SJCRH30 (cell line): ENCODE data around the gene PRKAR1A. TPM values are rescaled to one million over a fixed set of nuclear protein-coding genes. Genes with fewer than 3 reads are reported as not detected.
A peak's percentile ranks its signal among the peaks of the same experiment; 100 is the strongest.

Experiments
- DNase-seq, 2 experiments: peaks; one replicate each; pipeline ENCODE4 v3.0.0-alpha.2; 2015 to 2020
- H3K27ac ChIP-seq: fragments of 250-450 bp; sonication (Bioruptor Pico); 2 replicates; pipeline ENCODE4 v1.5.1; 2020; ENCODE audit warnings: mild to moderate bottlenecking, moderate library complexity
- H3K27me3 ChIP-seq: fragments of 250-450 bp; sonication (Bioruptor Pico); 2 replicates; pipeline ENCODE4 v1.5.1; 2020; ENCODE audit warnings: mild to moderate bottlenecking, moderate library complexity
- H3K36me3 ChIP-seq: fragments of 250-450 bp; sonication (Bioruptor Pico); 2 replicates; pipeline ENCODE4 v1.5.1; 2020; ENCODE audit warnings: mild to moderate bottlenecking, moderate library complexity
- H3K4me1 ChIP-seq: fragments of 250-450 bp; sonication (Bioruptor Pico); 2 replicates; pipeline ENCODE4 v1.5.1; 2020; ENCODE audit warnings: mild to moderate bottlenecking, moderate library complexity
- H3K4me3 ChIP-seq: fragments of 250-450 bp; sonication (Bioruptor Pico); 2 replicates; pipeline ENCODE4 v1.5.1; 2020; ENCODE audit warnings: mild to moderate bottlenecking, moderate library complexity
- H3K9me3 ChIP-seq: fragments of 250-450 bp; sonication (Bioruptor Pico); replicated peaks from 2 replicates; pipeline ENCODE4 v1.5.1; 2020; ENCODE audit warnings: mild to moderate bottlenecking, moderate library complexity
- total RNA-seq: library from RNA; depleted of rRNA; stranded (reverse); fragments of >200 nt; shearing (Covaris generic); gene quantifications from 2 replicates; pipeline ENCODE4 v1.2.3, GENCODE V29; 2014

The PRKAR1A gene
- total RNA-seq, 1 experiment from 2014 or later, result 454 TPM

DNA sequence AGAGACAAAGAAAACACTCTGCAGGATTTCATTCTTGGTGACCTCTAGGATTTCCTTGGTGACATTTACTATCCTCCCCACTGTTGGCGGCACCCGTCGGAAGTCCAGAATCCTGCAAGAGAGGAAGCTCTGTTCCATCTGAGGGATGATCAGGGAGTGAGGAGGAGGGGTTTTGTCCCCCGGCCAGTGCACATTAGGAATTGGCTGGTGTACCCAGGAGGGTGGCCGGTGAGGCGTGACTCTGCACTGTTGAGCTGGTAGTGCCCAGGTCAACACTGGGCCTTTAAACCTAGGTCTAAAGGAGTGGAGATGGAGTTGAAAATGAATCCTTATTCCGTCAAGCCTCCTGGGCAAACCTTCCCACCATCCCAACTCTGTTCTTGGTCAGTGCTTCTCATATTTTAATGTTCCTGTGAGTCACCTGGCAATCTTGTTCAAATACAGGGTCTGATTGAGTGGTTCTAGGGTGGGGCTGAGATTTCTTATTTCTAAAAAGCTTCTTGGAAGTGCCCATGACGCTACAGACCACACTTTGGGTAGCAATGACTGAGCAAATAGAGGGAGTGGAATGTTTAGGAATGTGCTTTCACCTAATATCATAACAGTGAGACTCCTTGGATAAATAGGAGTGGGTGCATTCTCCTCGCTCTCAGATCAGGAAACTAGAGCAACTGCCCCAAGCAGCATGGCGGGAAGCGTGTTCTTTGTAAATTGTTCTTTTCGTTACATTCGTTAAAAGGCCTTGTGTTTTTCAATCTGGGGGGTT is 30.7 kb downstream of the PRKAR1A start:
- Histone ChIP-seq H3K27ac (no peak overlapping the region), H3K4me1 (peaks cover 12% of the 10 kb centered on the region), H3K27me3 (no peaks in the 10 kb centered on the region), H3K36me3 (peaks cover 21% of the 10 kb centered on the region), H3K9me3 (no peaks in the 10 kb centered on the region), H3K4me3 (no peak overlapping the region)
- no peak for DNase-seq

DNA sequence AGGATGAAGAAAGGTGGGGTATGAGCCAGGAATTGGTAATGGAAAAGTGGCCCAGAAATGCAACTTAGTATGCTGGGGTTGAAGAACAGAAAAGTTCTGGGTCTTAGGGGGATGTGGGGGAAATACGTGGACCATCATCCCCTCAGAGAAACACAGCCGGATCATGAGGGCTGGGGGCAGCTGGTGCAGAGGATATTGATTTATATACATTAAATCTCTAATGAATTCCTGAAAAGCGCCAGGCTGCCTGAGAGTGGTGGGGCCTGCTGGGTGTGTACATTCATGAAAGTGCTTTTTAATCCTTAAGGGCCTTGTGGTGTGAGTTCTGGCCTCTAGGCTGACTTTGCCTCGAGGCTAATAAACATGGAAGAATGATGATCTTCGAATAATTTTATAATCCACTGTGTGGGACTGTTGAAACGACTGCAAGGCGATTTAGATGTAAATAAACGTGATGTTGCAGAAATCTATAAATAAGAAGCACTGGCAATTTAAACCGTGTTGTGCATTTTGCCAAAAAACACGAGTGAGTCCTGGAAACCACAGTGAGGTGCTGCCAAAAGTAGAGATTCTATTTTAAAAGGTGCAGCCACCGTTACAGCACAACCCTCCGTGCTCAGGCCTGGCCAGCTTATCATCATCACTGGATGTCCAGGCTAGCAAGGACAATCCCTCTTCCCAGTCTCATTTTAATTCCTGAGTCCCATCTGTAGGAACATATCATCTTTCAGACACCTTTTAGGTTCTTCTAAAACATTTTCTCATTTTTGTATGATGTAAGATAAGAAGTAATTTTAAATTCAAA is 32.1 kb downstream of the PRKAR1A start:
- no peaks in the 10 kb centered on the region for H3K27me3 ChIP-seq
- peaks cover 12% of the 10 kb centered on the region for H3K4me1 ChIP-seq
- no peak overlapping the region for H3K4me3 ChIP-seq
- H3K9me3 ChIP-seq, result no peaks in the 10 kb centered on the region
- peak; percentile 32 to 42 for DNase-seq
- peaks cover 9% of the 10 kb centered on the region for H3K36me3 ChIP-seq
- no peak overlapping the region for H3K27ac ChIP-seq

DNA sequence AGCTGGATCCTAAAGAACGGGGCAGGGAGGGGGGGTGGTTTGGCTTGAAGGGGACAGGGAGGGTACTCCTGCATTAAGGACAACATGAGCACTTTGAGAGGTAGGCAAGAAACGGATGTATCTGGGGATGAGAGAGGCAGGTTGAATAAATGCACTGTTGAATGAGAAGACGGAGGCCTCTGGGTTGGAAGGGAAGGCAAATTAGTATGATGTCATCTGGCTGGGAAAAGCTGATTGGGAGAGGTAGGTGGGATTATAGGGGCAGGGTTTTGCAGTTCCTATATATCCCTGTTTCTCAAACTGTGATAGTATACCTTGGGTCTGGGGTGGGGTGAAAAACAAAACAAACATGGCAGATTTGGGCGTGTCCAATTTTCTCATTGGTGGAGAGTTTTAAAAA is 44.3 kb downstream of the PRKAR1A start:
- Histone ChIP-seq H3K4me3 (no peak overlapping the region), H3K36me3 (no peaks in the 10 kb centered on the region), H3K27me3 (no peaks in the 10 kb centered on the region), H3K27ac (no peak overlapping the region), H3K4me1 (no peaks in the 10 kb centered on the region; the same call in 1 of the 2 replicates), H3K9me3 (no peaks in the 10 kb centered on the region)
- no peak for DNase-seq

DNA sequence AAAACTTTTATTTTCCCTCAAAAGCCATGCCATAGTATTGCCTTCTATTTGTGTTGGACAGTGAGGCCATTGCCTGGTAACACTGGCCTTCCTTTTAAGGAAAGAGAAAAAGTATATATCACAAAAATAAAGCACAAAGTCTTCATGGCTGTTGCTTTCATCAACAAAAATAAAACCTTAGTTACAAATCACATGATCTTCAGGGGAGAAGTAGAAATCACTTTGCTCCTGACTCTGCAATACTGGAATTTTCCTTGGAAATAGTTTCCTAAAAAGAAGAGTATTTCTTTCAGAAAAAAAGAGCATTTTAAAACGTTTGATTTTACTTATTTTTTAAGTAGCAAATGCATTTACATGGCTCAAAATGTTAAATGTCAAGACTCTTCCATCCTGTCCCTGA is 47.1 kb downstream of the PRKAR1A start:
- H3K4me3 ChIP-seq, result no peak overlapping the region
- no peak for DNase-seq
- H3K9me3 ChIP-seq, result no peaks in the 10 kb centered on the region
- H3K4me1 ChIP-seq, result no peaks in the 10 kb centered on the region; the same call in 1 of the 2 replicates
- no peaks in the 10 kb centered on the region for H3K36me3 ChIP-seq
- no peak overlapping the region for H3K27ac ChIP-seq
- H3K27me3 ChIP-seq, result no peaks in the 10 kb centered on the region

DNA sequence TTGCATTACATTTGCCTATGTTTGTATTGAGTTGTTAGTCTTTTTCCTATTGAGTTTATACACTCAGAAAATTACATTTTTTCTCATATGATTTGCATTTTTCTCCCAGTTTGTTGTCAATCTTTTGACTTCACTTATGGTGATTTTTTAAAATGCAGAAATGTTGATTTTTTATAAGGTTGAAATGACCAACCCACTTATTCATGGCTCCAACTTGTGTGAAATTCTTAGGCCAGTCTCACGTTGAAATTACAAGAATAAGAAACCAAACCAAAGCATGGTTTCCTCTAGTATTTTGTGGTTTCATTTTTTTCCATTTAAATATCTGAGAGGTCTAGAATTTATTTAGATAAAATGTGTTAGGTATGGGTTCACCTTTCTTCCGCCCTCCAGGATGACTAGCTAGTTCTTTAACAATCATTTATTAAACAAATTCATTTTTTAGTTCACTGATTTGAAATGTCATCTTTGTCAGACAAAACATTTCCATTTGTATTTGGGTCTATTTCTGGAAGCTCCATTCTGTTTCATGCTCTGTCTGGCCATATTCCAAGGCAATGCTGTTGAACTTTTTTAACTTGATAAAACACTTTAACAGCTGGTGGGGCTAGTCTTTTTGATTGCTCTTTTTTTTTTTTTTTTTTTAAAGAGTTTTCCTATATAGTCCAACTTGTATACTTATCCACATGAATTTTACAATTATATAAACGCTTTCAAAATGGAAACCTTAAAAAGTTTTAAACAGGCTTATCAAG is 48.9 kb downstream of the PRKAR1A start:
- no peaks in the 10 kb centered on the region for H3K36me3 ChIP-seq
- H3K9me3 ChIP-seq, result no peaks in the 10 kb centered on the region
- H3K4me3 ChIP-seq, result no peak overlapping the region
- H3K27me3 ChIP-seq, result no peaks in the 10 kb centered on the region
- no peak for DNase-seq
- H3K4me1 ChIP-seq, result no peaks in the 10 kb centered on the region; the same call in 1 of the 2 replicates
- H3K27ac ChIP-seq, result no peak overlapping the region

DNA sequence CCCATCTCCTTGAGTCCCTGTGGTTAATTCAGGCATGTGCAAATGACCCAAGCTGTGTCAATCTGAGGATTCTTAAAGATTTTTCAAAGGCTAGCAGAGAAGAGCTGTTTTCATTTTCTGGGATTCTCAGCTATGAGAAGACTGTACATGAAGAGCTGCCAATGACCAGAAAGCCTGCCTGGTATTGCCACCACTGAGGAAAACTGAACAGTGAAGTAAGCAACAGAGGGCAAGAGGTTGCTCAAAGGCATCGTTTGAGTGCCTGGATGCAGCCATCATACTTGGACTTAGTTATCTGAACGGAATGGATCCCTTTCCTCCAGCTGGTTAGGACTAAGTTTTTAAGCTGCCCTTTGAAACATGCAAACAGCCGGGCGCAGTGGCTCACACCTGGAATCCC is 50.5 kb downstream of the PRKAR1A start:
- Histone ChIP-seq H3K9me3 (no peaks in the 10 kb centered on the region), H3K27ac (no peak overlapping the region), H3K36me3 (no peaks in the 10 kb centered on the region), H3K4me3 (no peak overlapping the region), H3K4me1 (no peaks in the 10 kb centered on the region; the same call in 1 of the 2 replicates), H3K27me3 (no peaks in the 10 kb centered on the region)
- no peak for DNase-seq

DNA sequence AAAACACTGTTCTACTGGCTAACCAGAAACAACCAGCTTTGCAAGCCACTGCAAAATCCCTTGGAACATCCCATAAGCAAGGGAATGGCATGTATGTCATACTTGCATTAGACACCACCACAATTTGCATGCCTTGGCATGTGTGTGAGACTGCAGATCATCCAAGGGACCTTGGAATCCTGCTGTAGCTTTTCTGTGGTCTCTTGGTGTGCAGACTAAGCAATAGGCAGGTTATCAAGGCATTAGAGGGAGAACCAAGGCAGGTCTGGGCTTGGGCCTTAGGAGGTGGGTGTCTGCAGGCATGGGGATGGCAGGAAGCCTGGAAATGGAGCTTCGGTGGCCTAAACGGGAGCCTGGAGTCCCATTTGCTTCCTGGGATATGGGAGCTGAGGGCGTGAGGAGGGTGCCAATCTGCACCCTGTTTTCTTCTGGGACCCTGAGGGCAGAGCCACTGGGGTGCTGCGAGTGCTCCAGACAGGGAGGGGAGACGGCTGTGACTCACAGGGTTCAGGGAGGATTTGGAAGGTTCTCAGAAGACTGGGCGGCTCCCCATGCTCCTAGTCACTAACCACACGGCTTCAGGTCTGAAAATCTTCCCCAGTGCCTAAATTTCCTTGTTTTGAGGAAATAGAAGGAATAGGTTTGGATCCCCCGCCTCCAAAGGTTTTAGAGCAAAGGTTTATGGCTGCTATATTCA is 52.3 kb downstream of the PRKAR1A start:
- no peaks in the 10 kb centered on the region for H3K9me3 ChIP-seq
- no peaks in the 10 kb centered on the region for H3K27me3 ChIP-seq
- no peaks in the 10 kb centered on the region for H3K36me3 ChIP-seq
- DNase-seq, result no peak
- no peak overlapping the region for H3K4me3 ChIP-seq
- no peaks in the 10 kb centered on the region; the same call in 1 of the 2 replicates for H3K4me1 ChIP-seq
- H3K27ac ChIP-seq, result no peak overlapping the region

DNA sequence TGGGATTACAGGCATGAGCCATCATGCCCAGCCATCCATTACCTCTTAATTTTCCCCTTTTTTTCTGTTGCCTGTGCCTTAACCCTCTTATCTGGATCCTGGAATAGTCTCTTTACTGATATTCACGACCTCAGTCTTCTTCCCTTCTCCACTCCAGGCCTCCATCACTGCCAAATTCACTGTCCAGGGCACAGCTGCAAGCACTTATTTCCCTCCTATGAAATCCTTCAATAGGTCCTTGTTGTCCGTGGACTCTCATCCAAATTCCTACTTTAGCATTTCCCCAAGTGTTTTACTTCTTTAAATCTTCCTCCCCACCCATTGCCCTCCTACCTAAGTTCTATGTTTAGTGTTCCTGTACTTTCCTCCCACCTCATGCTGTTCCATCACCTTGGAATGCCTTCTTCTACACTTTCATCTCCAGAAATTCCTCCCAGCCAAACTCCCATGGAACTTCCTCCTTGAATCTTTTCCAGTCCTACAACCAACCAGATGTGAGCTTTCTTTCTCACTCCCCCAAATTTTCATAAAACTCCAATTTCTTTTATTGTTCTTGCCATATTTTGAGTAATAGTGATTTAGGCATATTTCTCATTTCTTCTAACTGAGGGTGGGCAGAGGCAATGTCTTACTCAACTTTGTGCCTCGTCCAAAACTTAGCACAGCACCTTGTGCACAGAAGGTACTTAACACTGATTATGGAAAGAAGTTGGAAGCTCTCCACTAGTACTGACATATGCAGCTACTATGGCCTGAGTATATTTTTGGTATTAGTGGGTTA is 53.6 kb downstream of the PRKAR1A start:
- Histone ChIP-seq H3K9me3 (no peaks in the 10 kb centered on the region), H3K36me3 (no peaks in the 10 kb centered on the region), H3K27ac (no peak overlapping the region), H3K27me3 (no peaks in the 10 kb centered on the region), H3K4me1 (no peaks in the 10 kb centered on the region; the same call in 1 of the 2 replicates), H3K4me3 (no peak overlapping the region)
- no peak for DNase-seq

DNA sequence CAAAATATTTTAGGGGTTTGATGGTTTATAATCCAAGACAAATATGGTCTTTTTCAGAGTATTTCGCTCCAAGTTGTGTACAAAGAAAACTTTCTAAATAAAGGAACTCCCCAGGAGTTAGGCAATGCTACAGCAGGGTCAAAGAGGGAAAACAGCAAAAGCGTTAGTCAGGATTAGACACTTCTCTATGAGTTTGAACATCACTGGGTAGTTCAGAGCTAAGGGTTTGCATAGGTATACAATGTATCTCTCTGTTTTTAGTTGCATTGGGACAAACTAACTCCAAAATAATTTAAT is 54.2 kb downstream of the PRKAR1A start:
- no peak for DNase-seq
- Histone ChIP-seq H3K4me3 (no peak overlapping the region), H3K4me1 (no peaks in the 10 kb centered on the region; the same call in 1 of the 2 replicates), H3K36me3 (no peaks in the 10 kb centered on the region), H3K27ac (no peak overlapping the region), H3K27me3 (no peaks in the 10 kb centered on the region), H3K9me3 (no peaks in the 10 kb centered on the region)

DNA sequence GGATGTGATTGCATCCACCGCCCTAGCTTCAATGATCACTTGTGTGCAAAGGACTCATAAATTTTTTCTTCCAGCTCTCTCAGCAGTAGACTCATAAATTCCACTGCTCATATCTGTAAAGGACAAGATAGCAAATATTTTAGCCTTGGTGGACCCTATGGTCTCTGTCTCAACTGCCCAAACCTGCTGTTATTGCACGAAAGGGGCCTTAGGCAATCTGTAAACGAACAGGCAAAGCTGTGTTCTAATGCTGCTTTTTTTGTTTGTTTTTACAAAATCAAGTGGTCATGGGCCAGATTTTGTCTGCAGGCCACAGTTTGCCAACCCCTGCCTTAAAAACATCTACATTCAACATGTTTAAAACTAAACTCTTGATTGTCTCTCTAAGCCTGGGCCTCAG is 54.8 kb downstream of the PRKAR1A start:
- Histone ChIP-seq H3K4me1 (no peaks in the 10 kb centered on the region), H3K36me3 (no peaks in the 10 kb centered on the region), H3K27ac (no peak overlapping the region), H3K4me3 (no peak overlapping the region), H3K9me3 (no peaks in the 10 kb centered on the region), H3K27me3 (no peaks in the 10 kb centered on the region)
- DNase-seq, result no peak

DNA sequence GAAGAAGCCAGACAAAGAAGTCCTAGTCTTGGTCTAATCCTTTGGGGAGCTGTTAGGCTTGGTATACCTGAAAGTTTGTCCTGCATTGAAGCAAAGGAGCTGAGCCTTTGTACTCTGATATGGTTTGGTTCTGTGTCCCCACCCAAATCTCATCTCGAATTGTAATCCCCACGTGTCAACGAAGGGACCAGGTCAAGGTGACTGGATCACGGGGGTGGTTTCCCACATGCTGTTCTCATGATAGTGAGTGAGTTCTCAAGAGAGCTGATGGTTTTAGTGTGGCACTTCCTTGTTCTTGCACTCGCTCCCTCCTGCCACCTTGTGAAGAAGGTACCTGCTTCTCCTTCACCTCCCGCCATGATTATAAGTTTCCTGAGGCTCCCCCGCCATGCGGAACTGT is 55.4 kb downstream of the PRKAR1A start:
- Histone ChIP-seq H3K4me3 (no peak overlapping the region), H3K27ac (no peak overlapping the region), H3K36me3 (no peaks in the 10 kb centered on the region), H3K4me1 (no peaks in the 10 kb centered on the region), H3K27me3 (no peaks in the 10 kb centered on the region), H3K9me3 (no peaks in the 10 kb centered on the region)
- no peak for DNase-seq

DNA sequence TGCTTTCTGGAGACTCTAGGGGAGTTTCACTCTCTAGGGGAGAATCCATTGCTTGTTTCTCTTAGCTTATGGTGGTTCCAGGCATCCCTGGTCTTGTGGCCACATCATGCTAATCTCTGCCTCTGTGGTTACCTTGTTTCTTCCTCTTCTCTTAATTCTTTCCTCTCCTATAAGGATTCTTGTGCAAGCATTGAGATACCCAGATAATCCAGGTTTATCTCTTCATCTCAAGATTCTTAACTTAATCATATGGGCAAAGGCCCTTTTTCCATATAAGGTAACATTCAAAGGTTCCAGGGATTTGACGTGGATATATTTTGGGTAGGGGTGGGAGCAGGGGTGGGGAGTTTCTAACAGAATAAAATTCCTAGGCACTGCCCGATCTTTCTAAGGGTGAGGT is 56.4 kb downstream of the PRKAR1A start:
- H3K36me3 ChIP-seq, result no peaks in the 10 kb centered on the region
- no peak overlapping the region for H3K27ac ChIP-seq
- H3K27me3 ChIP-seq, result no peaks in the 10 kb centered on the region
- no peak overlapping the region for H3K4me3 ChIP-seq
- no peak for DNase-seq
- H3K4me1 ChIP-seq, result no peaks in the 10 kb centered on the region
- no peaks in the 10 kb centered on the region for H3K9me3 ChIP-seq

DNA sequence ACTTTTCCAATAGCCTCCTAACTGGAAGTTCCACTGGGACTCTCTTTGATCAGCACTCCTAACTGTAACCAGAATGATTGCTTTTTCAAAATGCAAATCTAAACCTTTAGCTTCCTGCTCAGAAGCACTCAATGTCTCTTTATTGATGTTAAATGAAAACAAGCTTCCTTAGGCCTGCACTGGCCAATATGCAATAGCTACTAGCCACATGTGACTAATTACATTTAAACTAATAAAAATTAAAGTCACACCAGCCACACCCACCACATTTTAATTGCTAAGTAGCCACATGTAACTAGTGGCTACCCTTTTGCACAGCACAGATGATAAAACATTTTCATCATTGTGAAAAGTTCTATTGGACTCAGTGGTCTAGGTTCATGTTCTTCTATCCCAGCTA is 57.1 kb downstream of the PRKAR1A start:
- Histone ChIP-seq H3K4me3 (no peak overlapping the region), H3K36me3 (no peaks in the 10 kb centered on the region), H3K27me3 (no peaks in the 10 kb centered on the region), H3K4me1 (no peaks in the 10 kb centered on the region), H3K9me3 (no peaks in the 10 kb centered on the region), H3K27ac (no peak overlapping the region)
- no peak for DNase-seq

DNA sequence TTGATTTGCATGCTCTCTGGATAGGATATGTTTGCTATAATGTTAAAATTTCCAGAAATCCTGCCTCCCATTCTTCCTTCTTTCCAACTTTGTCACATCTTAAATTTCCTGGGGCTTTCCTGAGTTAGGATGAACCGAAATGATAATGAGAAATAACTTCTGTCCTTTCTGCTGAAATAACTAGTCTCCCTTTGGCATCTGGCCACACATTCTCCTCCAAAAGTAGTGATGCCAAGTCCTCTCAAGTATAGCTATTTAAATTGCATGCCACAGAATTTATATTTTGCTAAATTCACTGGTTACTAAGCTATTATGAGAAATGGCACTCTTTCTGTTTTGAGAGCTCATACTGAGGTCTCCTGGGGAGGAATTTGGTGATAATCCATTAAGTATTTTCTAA is 58.3 kb downstream of the PRKAR1A start:
- no peak for DNase-seq
- no peaks in the 10 kb centered on the region for H3K9me3 ChIP-seq
- no peaks in the 10 kb centered on the region for H3K4me1 ChIP-seq

More for the DNA sequence above, 58.3 kb downstream of the PRKAR1A start:
- H3K4me3 ChIP-seq, result no peak overlapping the region
- no peaks in the 10 kb centered on the region for H3K36me3 ChIP-seq
- H3K27me3 ChIP-seq, result no peaks in the 10 kb centered on the region
- no peak overlapping the region for H3K27ac ChIP-seq
